Dendritic cell treated with granulocyte-macrophage colony-stimulating factor and Interleukin-4, amounts not matched to agents 40 ng/mL and 50 ng/mL, for 4 days (primary cell): ENCODE results near the gene MEIKIN.
"Not testable (repeated sequence)": the region's sequence is repeated elsewhere in the genome, so short reads cannot be mapped to it uniquely, and the experiment has no call there.

Experiments used
- H3K27ac Mint-ChIP-seq: one replicate; pipeline ENCODE4 v1.8.0; 2022; ENCODE audit warnings: mild to moderate bottlenecking, mixed read lengths
- H3K27me3 Mint-ChIP-seq: one replicate; pipeline ENCODE4 v1.8.0; 2022; ENCODE audit warnings: mild to moderate bottlenecking, mixed read lengths
- H3K36me3 Mint-ChIP-seq: one replicate; pipeline ENCODE4 v1.8.0; 2022; ENCODE audit warnings: low read depth, mixed read lengths
- H3K4me1 Mint-ChIP-seq: one replicate; pipeline ENCODE4 v1.8.0; 2022; ENCODE audit warnings: low read depth, mixed read lengths
- H3K4me3 Mint-ChIP-seq: one replicate; pipeline ENCODE4 v1.8.0; 2022; ENCODE audit warnings: mild to moderate bottlenecking, moderate library complexity, mixed read lengths
- H3K9me3 Mint-ChIP-seq: one replicate; pipeline ENCODE4 v1.8.0; 2022; ENCODE audit warnings: mixed read lengths
- intact Hi-C: fragments of 100-400 bp; cut with micrococcal nuclease; formaldehyde crosslinking; loops from one replicate; pipeline ENCODE4 v1.15.0; 2022

The MEIKIN gene

GRCh38 chr5:131845828-131846227, 99.6 kb downstream of the MEIKIN start:
- Mint-ChIP-seq H3K27me3 (no peaks in the 10 kb centered on the region), H3K4me1 (no peaks in the 10 kb centered on the region), H3K27ac (no peak overlapping the region), H3K4me3 (no peak overlapping the region), H3K9me3 (peaks cover 75% of the 10 kb centered on the region), H3K36me3 (no peaks in the 10 kb centered on the region)
- intact Hi-C loops: no loop called here

- H3K27me3 Mint-ChIP-seq, H3K4me1 Mint-ChIP-seq, H3K27ac Mint-ChIP-seq, H3K36me3 Mint-ChIP-seq, H3K4me3 Mint-ChIP-seq, intact Hi-C loops: not testable (repeated sequence)
- H3K9me3 Mint-ChIP-seq: peaks cover 82% of the 10 kb centered on the region
Measured at GRCh38 chr5:131842971-131843370, 102.5 kb downstream of the MEIKIN start.

- H3K4me3 Mint-ChIP-seq, H3K27ac Mint-ChIP-seq, H3K36me3 Mint-ChIP-seq, H3K27me3 Mint-ChIP-seq, intact Hi-C loops, H3K4me1 Mint-ChIP-seq: not testable (repeated sequence)
- peaks cover 24% of the 10 kb centered on the region for H3K9me3 Mint-ChIP-seq
Measured at GRCh38 chr5:131832702-131833101, 112.8 kb downstream of the MEIKIN start.

- Mint-ChIP-seq H3K36me3 (no peaks in the 10 kb centered on the region), H3K4me3 (no peak overlapping the region), H3K27ac (no peak overlapping the region), H3K27me3 (peaks cover 1% of the 10 kb centered on the region), H3K9me3 (peaks cover 24% of the 10 kb centered on the region), H3K4me1 (no peaks in the 10 kb centered on the region)
- intact Hi-C loops: no loop called here
Measured at GRCh38 chr5:131825404-131826013, 120.0 kb downstream of the MEIKIN start.

- Mint-ChIP-seq H3K36me3 (no peaks in the 10 kb centered on the region), H3K27me3 (peaks cover 1% of the 10 kb centered on the region), H3K4me3 (no peak overlapping the region), H3K9me3 (peaks cover 24% of the 10 kb centered on the region), H3K27ac (no peak overlapping the region), H3K4me1 (no peaks in the 10 kb centered on the region)
- intact Hi-C loops: no loop called here
Measured at GRCh38 chr5:131824631-131825030, 120.8 kb downstream of the MEIKIN start.

- Mint-ChIP-seq H3K27me3 (no peaks in the 10 kb centered on the region), H3K27ac (no peak overlapping the region), H3K4me3 (no peak overlapping the region), H3K9me3 (peaks cover 14% of the 10 kb centered on the region), H3K36me3 (no peaks in the 10 kb centered on the region), H3K4me1 (no peaks in the 10 kb centered on the region)
- intact Hi-C loops: no loop called here
Measured at GRCh38 chr5:131821221-131821620, 124.2 kb downstream of the MEIKIN start.

GRCh38 chr5:131818001-131818724, 127.3 kb downstream of the MEIKIN start:
- no peaks in the 10 kb centered on the region for H3K9me3 Mint-ChIP-seq
- intact Hi-C loops: no loop called here
- no peak overlapping the region for H3K4me3 Mint-ChIP-seq
- H3K4me1 Mint-ChIP-seq: no peaks in the 10 kb centered on the region
- peaks cover 2% of the 10 kb centered on the region for H3K27me3 Mint-ChIP-seq
- H3K36me3 Mint-ChIP-seq: no peaks in the 10 kb centered on the region
- no peak overlapping the region for H3K27ac Mint-ChIP-seq

DNA sequence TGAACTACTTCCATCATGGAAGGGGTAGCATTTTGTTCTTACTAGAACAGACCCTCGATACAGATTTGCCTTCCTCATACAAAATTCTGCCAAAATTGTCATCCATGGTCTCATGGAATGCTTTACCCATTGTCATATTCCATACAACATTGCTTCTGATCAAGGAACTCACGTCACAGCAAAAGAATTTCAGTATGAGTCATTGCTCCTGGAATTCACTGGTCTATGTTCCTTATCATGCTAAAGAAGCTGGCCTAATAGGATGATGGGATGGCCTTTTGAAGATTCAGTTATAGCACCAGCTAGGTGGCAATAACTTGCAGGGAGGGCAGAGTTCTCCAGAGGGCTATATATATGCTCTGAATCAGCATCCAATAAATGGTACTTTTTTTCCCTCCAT, 130.5 kb downstream of the MEIKIN start:
- intact Hi-C loops: no loop called here
- H3K9me3 Mint-ChIP-seq: no peaks in the 10 kb centered on the region
- peaks cover 2% of the 10 kb centered on the region for H3K27me3 Mint-ChIP-seq
- no peak overlapping the region for H3K4me3 Mint-ChIP-seq
- no peaks in the 10 kb centered on the region for H3K4me1 Mint-ChIP-seq
- no peak overlapping the region for H3K27ac Mint-ChIP-seq
- no peaks in the 10 kb centered on the region for H3K36me3 Mint-ChIP-seq

DNA sequence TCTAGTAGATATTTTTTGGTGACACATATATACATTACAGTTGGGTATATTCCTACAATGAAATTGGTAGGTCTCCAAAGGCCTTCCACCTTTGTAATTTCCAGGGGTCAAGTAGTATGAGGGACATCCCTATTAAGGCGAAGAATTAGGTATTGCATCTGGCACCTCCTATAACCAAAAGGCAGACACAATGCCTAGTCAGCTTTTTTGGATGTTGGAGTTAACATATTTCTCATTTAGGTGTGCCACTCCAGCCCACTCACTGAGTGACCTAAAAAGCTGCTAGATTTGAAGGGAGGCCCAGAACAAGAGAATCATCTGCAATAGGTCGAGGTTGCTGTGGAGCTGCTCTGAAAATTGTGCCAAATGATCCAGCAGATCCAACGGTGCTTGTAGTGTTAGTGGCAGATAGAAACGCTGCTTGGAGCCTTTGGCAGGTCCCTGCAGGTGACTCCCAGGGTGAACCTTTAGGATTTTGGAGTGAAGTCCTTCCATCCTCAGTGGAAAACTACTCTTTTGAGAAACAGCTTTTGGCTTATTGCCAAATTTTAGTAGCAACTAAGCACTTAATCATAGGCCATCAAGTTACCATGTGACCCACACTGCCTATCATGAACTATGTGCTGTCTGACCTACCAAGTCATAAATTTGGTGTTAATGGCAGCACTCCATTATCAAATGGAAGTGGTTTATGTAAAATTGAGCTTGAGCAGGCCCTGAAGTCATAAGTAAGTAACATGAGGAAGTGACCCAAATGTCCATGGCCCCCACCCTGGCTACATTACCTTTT, 132.9 kb downstream of the MEIKIN start:
- no peak overlapping the region for H3K27ac Mint-ChIP-seq

DNA sequence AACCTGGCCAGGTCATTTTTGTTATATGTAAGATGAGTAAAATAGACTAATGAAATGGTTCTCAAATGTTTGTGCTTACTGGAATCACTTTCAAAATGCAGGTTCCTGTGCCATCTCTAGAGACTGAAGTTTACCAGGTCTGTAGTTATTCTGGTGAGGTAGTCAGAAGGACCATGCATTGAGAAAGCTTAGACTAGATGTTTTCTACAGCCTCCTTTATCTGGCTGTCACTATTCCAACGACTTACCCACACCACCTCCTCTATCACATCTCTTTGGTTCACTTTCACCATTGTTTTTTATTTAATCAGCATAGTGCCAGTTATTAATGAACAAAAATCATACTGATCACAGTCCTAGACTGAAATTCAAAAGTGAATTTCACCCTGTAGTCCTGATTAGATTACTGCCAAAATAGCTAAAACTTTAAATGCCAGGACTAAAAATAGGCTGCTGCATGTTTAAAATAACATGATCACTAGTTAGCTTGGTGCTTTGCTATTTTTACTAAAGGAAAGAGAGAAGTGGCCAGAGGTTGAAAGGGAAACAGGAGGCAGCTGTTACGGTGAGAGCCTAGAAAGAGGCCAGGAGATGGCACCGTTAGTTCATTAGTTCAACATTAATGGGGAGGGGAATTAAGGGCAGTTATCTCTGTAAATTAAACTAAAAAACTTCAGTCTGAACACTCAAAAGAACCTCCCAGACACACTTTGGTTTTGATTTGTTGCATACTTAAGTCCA, 134.8 kb downstream of the MEIKIN start:
- H3K27me3 Mint-ChIP-seq: peaks cover 2% of the 10 kb centered on the region
- H3K36me3 Mint-ChIP-seq: no peaks in the 10 kb centered on the region
- no peak overlapping the region for H3K4me3 Mint-ChIP-seq
- H3K4me1 Mint-ChIP-seq: no peaks in the 10 kb centered on the region
- no peaks in the 10 kb centered on the region for H3K9me3 Mint-ChIP-seq
- intact Hi-C loops: no loop called here
- no peak overlapping the region for H3K27ac Mint-ChIP-seq

More for the DNA sequence above, 132.9 kb downstream of the MEIKIN start:
- intact Hi-C loops: no loop called here
- Mint-ChIP-seq H3K4me3 (no peak overlapping the region), H3K4me1 (no peaks in the 10 kb centered on the region), H3K36me3 (no peaks in the 10 kb centered on the region), H3K27me3 (peaks cover 2% of the 10 kb centered on the region), H3K9me3 (no peaks in the 10 kb centered on the region)

DNA sequence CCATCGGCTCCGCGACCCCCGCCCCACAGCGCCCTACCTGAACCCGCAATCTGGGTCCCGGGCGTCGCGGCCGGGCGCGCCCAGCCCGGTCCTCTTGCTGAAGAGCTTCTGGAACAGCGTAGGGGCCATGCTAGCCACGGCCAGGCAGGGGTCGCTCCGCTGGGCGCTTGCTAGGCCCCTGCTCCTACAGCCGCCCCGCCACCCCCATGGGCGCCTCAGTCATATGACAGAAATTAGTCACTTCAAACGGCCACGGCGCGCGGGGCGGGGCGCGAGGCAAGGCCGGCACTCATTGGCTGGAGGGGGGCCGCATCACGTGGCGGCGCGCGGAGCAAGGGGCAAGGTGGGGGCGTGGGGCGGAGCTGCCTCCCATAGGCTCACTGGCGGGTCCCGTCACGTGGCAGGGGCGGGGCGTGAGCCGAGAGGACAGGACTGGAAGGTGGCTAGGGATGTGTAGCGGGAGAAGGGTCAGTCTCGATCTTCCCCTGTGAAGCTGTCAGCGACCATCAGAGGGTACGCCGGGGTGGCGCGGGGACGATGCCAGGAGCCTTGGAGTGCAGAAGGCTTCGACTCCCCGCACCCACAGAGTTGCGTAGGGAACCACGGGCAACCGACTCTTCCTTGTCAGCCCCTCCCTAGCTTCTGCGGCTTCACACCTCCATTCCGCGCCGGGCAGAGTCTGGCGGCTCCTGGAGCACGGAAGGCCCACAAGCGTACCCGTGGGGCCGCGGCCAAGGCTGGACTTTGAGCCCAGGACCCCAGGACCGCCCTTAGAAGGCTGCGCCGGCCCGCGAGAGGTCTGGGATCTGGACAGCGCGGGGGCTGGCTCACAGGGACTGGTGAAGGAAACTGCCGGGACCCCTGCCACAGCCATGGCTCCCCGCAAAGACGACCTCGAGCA, 148.4 kb downstream of the MEIKIN start, which contains the start of gene FNIP1:
Gene FNIP1, minus strand, starts transcription at position 225 of the 901 bp plus-strand sequence. Its CDS starts 96 bp downstream, at position 129.
- Mint-ChIP-seq H3K4me1 (peaks cover 25% of the 10 kb centered on the region), H3K4me3 (peak within 1 kb of the TSS; percentile 96), H3K9me3 (no peaks in the 10 kb centered on the region), H3K27ac (peak within 1 kb of the TSS; percentile 96), H3K36me3 (peaks cover 29% of the 10 kb centered on the region), H3K27me3 (no peaks in the 10 kb centered on the region)
- intact Hi-C loops: loop anchor here (2.0 to 10.0 kb wide), 3 partner anchors 162 to 632 kb away; partner anchors contain the start of genes CDC42SE2, HINT1 and RAPGEF6

DNA sequence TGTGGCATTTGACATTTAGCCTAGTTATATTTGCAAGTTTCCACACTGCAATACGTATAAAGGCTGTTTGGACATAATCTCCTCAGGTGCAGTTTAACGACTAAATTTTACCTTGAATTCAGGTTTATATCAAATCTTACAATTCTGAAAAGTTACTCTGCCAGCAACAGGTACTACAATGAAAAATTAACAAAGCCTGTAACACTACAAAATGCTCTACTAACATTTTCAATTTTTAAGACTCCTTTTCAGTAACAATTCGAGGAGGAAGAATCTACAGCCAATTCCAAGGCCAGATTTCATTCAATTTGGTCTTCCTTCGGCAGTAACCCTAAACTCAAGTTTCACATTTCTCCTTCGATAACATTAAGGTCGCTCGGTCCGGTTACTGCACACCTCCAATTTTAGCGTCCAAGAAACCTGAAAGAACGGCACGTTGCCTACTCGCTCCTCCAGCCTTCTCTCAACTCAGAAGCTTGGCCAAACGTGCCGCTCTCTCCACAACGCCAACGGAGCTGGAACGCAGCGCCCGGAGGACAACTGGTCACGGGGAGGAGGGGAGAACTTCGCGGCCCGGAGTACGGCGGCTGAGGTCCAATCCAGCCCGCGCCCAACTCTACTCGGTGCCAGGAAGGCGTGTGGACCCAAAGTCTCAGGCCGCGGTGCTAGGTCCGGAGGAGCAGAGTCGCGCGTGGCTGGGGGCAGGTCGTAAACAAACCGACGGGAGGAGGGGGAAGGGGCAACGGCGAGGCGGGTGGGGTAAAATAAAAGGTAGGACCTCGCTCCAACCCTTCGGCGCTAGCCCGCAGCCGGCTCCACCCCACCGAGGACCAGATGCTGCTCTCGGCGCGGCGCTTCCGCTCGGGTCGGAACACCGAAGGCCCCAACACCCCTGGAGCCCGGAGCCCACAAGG, 149.3 kb downstream of the MEIKIN start:
- Mint-ChIP-seq H3K9me3 (no peaks in the 10 kb centered on the region), H3K4me1 (peaks cover 28% of the 10 kb centered on the region), H3K27ac (peak overlapping the region; percentile 96), H3K27me3 (no peaks in the 10 kb centered on the region), H3K4me3 (peak overlapping the region; percentile 96), H3K36me3 (peaks cover 29% of the 10 kb centered on the region)
- intact Hi-C loops: loop anchor here (2.0 to 10.0 kb wide), 3 partner anchors 161 to 631 kb away; partner anchors contain the start of genes CDC42SE2, HINT1 and RAPGEF6
